HG02938 (cell line): ENCODE data around the gene ART3.
"Not testable (repeated sequence)": the region's sequence is repeated elsewhere in the genome, so short reads cannot be mapped to it uniquely, and the experiment has no call there.

ENCODE experiments used
- ATAC-seq: cut with Tn5 transposase; IDR thresholded peaks from one replicate; pipeline ENCODE4 v1.9.1; 2021; ENCODE audit warnings: mild to moderate bottlenecking, moderate library complexity; ENCODE audit not compliant: unreplicated experiment

The ART3 gene

DNA sequence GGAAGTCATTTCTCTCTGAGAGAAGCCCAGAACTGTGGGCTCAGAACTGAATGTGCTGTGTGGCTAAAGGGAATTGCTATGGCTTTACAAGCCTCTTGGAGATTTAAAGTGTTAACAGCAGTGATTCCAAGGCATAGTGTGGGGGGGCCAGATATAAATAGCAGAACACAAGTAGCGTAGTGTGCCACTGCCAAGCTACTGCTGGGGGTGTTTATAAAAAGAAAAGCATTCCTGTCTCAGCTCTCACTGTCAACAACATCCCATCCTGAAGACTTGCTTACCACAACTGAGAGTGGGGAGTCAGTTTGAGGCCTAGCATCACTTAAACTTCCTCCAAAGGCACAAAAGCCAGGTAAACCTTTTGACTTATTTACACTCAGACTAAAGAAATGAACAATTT, at the start of gene ART3:
ART3 (plus strand) TSS at position 242 of the 400 bp plus-strand sequence. CDS start 1,181 bp downstream, outside the sequence.
- ATAC-seq, result no peak

DNA sequence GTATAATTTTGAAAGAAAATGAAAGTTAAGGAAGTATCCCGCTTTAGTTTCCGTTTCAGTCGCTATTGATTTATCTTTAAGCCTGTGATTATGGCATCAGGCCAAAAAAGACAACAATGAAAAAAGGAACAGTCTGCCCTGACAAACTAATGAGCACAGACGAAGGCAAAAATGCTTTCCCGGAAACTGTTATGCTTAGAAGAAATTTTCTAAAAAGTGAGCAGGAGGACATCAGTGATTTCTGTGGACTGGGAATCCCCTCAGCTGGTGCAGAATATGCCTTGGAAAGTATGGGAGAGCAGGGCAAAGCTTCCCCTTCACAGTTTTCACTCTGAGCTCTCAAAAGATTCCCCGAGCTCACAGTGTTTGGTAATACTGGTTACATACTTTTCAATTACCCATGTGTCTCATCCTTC, 46.2 kb upstream of the ART3 start:
- ATAC-seq, result no peak

DNA sequence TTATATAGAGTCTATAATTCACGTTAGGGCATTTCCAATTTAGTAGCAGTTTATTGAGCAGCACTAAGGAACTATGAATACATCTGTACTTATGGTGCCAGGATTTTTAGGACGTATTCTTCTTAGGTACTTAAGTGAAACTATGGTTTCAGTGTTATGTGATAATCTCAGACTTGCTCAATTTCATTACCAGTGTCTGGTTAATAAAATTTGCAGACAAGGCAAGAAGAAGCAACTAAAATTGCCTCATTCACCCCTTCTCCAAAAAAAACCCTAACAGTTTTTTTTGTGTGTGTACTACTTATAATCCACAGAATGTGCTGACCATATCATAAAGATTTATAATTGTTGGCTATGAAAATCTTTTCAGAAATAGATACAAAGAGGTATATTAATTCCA, 45.2 kb upstream of the ART3 start:
- no peak for ATAC-seq

- ATAC-seq, result no peak
Observed at GRCh38 chr4:76035141-76035540, 39.4 kb upstream of the ART3 start.

- no peak for ATAC-seq
Observed at GRCh38 chr4:76035799-76036380, 38.6 kb upstream of the ART3 start, which contains the start of gene CXCL11. TSS of gene CXCL11 (minus strand) at chr4:76036070. CDS start at chr4:76035987, 83 bp downstream.

- ATAC-seq, result no peak
Observed at GRCh38 chr4:76036855-76037254, 37.7 kb upstream of the ART3 start.

DNA sequence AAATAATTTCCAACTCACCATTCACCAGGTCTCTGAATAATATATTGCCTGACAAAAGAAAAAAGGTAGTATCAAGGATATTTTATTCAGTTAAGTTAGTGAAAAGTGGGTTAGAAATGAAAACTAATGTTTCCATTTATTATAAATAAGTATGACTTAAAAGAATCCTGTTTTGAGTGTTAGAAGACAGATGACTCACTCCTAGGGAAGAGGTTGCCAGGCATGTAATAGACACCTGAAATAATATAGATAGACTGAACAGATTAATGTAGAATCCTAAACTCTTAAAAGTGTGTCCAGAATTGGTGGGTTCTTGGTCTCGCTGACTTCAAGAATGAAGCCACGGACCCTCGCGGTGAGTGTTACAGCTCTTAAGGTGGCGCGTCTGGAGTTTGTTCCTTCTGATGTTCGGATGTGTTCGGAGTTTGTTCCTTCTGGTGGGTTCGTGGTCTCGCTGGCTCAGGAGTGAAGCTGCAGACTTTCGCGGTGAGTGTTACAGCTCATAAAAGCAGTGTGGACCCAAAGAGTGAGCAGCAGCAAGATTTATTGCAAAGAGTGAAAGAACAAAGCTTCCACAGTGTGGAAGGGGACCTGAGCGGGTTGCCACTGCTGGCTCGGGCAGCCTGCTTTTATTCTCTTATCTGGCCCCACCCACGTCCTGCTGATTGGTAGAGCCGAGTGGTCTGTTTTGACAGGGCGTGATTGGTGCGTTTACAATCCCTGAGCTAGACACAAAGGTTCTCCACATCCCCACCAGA, 32.1 kb upstream of the ART3 start:
- ATAC-seq, result not testable (repeated sequence)

DNA sequence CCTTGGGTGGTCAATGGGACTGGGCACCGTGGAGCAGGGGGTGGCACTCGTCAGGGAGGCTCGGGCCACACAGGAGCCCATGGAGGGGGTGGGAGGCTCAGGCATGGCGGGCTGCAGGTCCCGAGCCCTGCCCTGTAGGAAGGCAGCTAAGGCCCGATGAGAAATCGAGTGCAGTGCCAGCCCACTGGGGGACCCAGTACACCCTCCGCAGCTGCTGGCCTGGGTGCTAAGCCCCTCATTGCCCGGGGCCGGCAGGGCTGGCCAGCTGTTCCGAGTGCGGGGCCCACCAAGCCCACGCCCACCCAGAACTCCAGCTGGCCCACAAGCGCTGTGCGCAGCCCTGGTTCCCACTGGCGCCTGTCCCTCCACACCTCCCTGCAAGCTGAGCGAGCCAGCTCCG, 31.2 kb upstream of the ART3 start:
- not testable (repeated sequence) for ATAC-seq

GRCh38 chr4:76044686-76045085, 29.8 kb upstream of the ART3 start:
- not testable (repeated sequence) for ATAC-seq

DNA sequence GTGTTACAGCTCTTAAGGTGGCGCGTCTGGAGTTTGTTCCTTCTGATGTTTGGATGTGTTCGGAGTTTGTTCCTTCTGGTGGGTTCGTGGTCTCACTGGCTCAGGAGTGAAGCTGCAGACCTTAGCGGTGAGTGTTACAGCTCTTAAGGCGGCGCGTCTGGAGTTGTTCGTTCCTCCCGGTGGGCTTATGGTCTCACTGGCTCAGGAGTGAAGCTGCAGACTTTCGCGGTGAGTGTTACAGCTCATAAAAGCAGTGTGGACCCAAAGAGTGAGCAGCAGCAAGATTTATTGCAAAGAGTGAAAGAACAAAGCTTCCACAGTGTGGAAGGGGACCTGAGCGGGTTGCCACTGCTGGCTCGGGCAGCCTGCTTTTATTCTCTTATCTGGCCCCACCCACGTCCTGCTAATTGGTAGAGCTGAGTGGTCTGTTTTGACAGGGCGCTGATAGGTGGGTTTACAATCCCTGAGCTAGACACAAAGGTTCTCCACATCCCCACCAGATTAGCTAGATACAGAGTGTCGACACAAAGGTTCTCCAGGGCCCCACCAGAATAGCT, 24.6 kb upstream of the ART3 start:
- not testable (repeated sequence) for ATAC-seq

DNA sequence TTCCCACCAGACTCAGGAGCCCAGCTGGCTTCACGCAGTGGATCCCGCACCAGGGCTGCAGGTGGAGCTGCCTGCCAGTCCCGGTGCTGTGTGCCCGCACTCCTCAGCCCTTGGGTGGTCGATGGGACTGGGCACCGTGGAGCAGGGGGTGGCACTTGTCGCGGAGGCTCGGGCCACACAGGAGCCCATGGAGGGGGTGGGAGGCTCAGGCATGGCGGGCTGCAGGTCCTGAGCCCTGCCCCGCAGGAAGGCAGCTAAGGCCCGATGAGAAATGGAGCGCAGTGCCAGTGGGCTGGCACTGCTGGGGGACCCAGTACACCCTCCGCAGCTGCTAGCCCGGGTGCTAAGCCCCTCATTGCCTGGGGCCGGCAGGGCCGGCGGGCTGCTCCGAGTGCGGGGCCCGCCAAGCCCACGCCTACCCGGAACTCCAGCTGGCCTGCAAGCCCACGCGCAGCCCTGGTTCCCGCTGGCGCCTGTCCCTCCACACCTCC, 23.9 kb upstream of the ART3 start:
- not testable (repeated sequence) for ATAC-seq

DNA sequence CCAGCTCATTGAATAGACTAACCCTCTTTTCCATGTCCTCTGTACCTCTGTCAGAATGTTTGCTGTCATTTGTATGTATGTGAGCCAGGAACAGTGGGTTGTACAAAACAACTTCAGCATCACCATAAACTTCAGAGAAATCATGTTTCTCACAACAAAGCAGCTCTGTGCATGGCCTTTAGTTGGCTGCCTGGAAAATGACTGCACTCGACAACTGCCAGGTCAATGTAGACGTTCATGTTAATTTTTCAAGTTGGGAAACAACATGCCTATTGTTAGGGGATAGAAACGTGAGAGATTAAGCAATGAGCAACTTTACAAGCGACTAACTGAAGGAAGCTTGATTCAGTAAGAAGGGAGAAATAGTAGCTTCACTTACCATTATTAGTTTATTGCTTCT, 20.8 kb upstream of the ART3 start:
- ATAC-seq, result no peak

DNA sequence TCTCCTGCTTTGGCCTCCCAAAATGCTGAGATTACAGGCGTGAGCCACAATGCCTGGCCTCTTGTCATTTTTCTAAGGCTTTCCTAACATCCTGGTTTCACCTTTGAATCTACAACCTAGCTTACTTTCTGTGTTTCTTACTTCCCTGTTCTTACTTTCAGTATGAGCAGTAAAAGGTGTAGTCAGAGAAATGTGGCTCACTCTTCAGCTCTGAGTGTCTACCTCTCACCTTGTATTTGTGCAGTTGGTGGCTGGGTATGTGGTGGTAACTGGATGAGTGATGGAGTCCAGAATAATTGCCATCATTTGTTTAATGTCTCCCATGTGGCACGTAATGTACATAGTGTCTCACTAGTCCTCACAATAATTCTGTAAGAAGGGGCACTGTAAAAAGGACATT, 19.5 kb upstream of the ART3 start:
- ATAC-seq, result peak; percentile 97

DNA sequence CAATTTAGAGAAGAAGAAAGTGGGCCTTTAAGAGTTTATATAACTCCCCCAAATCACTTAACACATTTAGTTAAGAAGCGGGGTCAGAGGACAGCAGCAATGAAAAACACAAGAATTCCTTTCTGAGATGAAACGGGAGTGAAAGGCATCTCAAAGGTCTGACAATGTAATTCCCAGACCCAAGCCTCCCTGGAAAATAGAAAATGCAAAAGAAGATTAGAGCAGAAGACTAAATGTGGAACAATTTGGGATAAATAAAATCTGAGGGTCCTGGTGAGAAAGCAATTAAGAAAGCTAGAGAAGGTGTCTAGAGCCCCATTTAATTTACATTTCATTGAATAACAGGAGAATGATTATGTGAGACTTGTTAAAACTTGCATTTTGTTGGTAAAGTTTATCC, 19.1 kb upstream of the ART3 start:
- no peak for ATAC-seq

DNA sequence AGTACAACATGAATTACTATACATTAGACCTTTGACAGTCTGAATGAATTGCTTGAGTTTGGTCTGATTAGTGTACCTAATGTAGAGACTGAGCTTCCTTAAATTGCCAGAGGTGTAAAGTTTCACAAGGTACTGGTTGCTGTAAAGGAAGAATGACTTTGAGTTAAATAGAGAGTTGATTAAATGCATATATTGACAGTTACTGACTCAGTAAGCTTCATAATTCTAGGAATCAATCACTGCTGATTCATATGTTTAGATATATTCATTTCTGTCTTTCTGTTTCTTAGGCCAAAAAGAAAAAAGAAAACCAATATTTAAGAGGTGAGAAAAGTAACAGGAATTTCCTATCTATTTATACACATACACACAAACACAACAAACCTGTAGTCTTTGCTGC, 16.2 kb upstream of the ART3 start:
- ATAC-seq, result peak; percentile 46

DNA sequence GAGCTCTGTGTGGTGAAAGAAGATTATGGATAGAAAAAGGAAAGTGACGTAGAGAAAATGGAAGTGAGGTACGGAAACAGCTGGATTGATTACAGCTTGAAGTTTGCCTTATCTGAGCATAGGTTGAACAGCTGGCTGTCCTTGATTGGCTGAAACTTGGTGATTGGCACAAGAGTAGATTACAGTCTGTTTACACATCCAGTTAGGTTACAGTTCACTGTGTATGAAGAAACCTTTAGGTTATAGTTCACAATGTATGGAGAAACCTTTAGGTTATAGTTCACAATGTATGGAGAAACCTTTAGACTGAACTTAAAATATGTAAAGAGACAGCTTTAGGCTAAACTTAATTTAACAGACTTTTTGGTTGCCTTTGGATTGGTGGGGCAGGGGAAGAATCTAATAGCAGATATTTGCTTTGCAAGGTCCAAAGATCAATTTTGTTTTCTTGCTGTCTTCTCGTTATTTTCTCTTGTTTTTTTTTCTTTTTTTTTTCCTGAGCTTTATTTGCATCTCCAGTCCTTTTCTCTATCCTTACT, 15.6 kb upstream of the ART3 start:
- no peak for ATAC-seq

GRCh38 chr4:76059750-76060149, 14.8 kb upstream of the ART3 start:
- ATAC-seq, result no peak

- ATAC-seq, result no peak
Observed at GRCh38 chr4:76060506-76060905, 14.0 kb upstream of the ART3 start.

DNA sequence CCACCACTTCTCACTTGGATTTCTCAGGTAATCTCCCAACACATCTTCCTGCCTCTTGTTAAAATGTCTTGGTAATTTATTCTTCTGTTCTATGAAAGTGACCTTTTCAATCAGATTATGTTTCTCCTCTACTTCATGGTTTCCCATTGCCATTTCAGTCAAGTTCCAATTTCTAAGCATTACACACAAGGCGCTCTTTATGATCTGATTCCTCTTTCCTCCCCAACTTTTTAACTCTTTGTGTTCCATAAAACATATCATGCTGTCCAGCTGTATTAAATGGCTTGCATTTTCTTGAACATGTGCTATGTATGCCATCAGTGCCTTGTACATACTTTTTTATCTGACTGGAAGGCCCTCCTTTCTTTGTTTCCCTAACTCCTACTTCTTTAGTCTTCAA, 13.1 kb upstream of the ART3 start:
- ATAC-seq, result no peak

- ATAC-seq, result peak; percentile 76
Observed at GRCh38 chr4:76061982-76062381, 12.5 kb upstream of the ART3 start.

- no peak for ATAC-seq
Observed at GRCh38 chr4:76066546-76066945, 8.0 kb upstream of the ART3 start.
